Loucy (cell line): ENCODE results near the gene CHD6.

Experiments
- EZH2phosphoT487 ChIP-seq: fragments of 200-600 bp; IDR thresholded peaks from 2 replicates; pipeline ENCODE4 v1.6.1; 2018; ENCODE audit warnings: antibody characterized with exemption, mild to moderate bottlenecking, moderate library complexity, borderline replicate concordance
- TF ChIP-seq, protein P1 (sequence below): fragments of 200-600 bp; sonication (generic); conservative IDR thresholded peaks from 2 replicates; pipeline ENCODE4 v1.5.1; 2014; ENCODE audit warnings: mild to moderate bottlenecking, antibody characterized with exemption, low read length

DNA sequence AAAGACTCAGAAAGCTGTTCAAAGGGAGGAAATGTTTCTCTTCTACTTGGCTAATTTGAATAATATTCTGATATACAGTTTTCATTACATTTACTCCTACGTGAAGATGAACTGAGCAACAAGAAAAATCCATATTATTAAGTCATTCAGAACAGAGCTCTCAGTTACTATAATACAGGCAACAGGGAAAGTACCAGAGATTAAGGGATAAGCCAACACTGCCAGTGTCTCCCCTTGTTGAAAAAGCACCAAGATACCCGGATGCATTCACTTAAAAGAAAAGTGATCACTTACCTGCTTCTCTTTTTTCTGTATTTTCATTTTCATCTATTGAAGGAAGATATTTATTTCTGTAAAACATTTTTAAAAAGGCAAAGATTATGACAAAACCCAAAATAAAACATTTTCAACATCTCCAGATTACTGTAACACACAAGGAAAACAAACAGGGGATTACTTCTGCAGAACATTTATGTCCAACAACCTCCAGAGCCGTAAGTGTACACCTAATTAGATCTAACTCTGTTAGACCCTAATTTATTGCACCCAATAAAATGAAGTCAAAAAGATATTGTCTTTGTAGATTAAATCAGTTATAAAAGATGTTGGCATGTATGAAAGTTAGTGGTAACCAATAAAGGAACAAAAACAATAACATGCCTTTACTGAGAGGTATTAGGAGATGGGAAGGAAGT is 67.0 kb downstream of the CHD6 start:
- TF ChIP-seq, protein P1, sequence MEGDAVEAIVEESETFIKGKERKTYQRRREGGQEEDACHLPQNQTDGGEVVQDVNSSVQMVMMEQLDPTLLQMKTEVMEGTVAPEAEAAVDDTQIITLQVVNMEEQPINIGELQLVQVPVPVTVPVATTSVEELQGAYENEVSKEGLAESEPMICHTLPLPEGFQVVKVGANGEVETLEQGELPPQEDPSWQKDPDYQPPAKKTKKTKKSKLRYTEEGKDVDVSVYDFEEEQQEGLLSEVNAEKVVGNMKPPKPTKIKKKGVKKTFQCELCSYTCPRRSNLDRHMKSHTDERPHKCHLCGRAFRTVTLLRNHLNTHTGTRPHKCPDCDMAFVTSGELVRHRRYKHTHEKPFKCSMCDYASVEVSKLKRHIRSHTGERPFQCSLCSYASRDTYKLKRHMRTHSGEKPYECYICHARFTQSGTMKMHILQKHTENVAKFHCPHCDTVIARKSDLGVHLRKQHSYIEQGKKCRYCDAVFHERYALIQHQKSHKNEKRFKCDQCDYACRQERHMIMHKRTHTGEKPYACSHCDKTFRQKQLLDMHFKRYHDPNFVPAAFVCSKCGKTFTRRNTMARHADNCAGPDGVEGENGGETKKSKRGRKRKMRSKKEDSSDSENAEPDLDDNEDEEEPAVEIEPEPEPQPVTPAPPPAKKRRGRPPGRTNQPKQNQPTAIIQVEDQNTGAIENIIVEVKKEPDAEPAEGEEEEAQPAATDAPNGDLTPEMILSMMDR: no peak
- TF ChIP-seq EZH2phosphoT487: no peak
